Neural progenitor cell (in vitro differentiated cells): ENCODE results near the gene ELMO1.

Experiments
- EZH2 ChIP-seq: fragments of 200-600 bp; sonication (generic); IDR thresholded peaks from 2 replicates; pipeline ENCODE4 v1.6.1; 2017; ENCODE audit warnings: antibody characterized with exemption, mild to moderate bottlenecking, moderate library complexity
- EZH2phosphoT487 ChIP-seq: fragments of 200-600 bp; sonication (generic); IDR thresholded peaks from 2 replicates; pipeline ENCODE4 v1.6.1; 2017; ENCODE audit warnings: antibody characterized with exemption
- TF ChIP-seq, protein P1 (sequence below): fragments of 200-600 bp; sonication (generic); IDR thresholded peaks from 2 replicates; pipeline ENCODE4 v1.5.1; 2017; ENCODE audit warnings: antibody characterized with exemption, mild to moderate bottlenecking

DNA sequence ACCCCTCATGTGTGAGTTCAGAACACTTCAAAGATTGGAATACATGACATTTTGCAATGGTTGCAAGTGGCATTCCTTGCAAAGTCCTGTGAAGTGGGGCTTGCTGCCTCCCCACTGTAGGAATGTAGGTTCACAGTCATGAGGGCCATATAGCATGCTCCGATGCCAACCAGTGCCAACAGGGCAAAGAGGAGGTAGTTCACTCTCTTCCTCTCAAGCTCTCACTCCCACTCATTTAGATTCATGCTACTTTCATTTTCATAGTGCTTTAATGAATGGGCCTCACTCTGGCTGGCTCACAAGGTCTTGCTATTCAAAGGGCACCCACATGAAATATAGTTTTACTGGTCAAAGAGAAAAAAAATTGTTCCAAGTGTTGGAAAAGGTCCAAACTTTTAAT, 554.5 kb downstream of the ELMO1 start:
- TF ChIP-seq, protein P1, sequence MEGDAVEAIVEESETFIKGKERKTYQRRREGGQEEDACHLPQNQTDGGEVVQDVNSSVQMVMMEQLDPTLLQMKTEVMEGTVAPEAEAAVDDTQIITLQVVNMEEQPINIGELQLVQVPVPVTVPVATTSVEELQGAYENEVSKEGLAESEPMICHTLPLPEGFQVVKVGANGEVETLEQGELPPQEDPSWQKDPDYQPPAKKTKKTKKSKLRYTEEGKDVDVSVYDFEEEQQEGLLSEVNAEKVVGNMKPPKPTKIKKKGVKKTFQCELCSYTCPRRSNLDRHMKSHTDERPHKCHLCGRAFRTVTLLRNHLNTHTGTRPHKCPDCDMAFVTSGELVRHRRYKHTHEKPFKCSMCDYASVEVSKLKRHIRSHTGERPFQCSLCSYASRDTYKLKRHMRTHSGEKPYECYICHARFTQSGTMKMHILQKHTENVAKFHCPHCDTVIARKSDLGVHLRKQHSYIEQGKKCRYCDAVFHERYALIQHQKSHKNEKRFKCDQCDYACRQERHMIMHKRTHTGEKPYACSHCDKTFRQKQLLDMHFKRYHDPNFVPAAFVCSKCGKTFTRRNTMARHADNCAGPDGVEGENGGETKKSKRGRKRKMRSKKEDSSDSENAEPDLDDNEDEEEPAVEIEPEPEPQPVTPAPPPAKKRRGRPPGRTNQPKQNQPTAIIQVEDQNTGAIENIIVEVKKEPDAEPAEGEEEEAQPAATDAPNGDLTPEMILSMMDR = no peak
- TF ChIP-seq EZH2phosphoT487 = no peak
- TF ChIP-seq EZH2 = no peak
